ENCODE data around the gene OPCML.

- TF ChIP-seq CTCF (IDR thresholded peaks at IDR 0.05; ENCODE audit: low read depth, low read length, missing input control) = no peak
- no peak for TF ChIP-seq TAF1 (conservative IDR thresholded peaks at IDR 0.05)
- no peak for TF ChIP-seq HNF4G (IDR thresholded peaks at IDR 0.05)
- no peak for TF ChIP-seq ATF3 (IDR thresholded peaks at IDR 0.05)
Observed at GRCh38 chr11:132788816-132789325, 743.4 kb downstream of the OPCML start.
